Mesodermal cell (in vitro differentiated cells): ENCODE measurements around the gene TRIM47. TPM values are rescaled to one million over a fixed set of nuclear protein-coding genes. Genes with fewer than 3 reads are reported as not detected.
A peak's percentile ranks its signal among the peaks of the same experiment; 100 is the strongest.

Experiments
- H3K27ac ChIP-seq: 2 replicates; pipeline ENCODE4 v1.7.0; 2013; ENCODE audit warnings: mild to moderate bottlenecking, low read depth, low read length, moderate library complexity; ENCODE audit not compliant: severe bottlenecking
- H3K36me3 ChIP-seq: 2 replicates; pipeline ENCODE4 v1.7.1; 2013; ENCODE audit warnings: mild to moderate bottlenecking, low read length, moderate library complexity; ENCODE audit not compliant: control insufficient read depth, insufficient read depth
- H3K4me1 ChIP-seq: one replicate; pipeline ENCODE4 v1.7.1; 2013; ENCODE audit warnings: mild to moderate bottlenecking, low read length; ENCODE audit not compliant: insufficient read depth, control insufficient read depth, poor library complexity, severe bottlenecking
- H3K4me3 ChIP-seq: 2 replicates; pipeline ENCODE4 v1.7.0; 2013; ENCODE audit warnings: low read length, control low read depth, mild to moderate bottlenecking; ENCODE audit not compliant: insufficient read depth, poor library complexity, severe bottlenecking; ENCODE audit errors: extremely low read depth
- H3K9me3 ChIP-seq: 2 replicates; pipeline ENCODE4 v1.7.1; 2013; ENCODE audit warnings: mild to moderate bottlenecking, low read length, moderate library complexity; ENCODE audit not compliant: control insufficient read depth
- WGBS, 2 experiments: methylation state at CpG; one replicate each; pipeline ENCODE4 v1.1.5; 2013; ENCODE audit warnings: missing lambda C conversion rate in 2 of 2; ENCODE audit not compliant: insufficient coverage in 2 of 2; 5-methylcytosine and 5-hydroxymethylcytosine counted together
- polyA plus RNA-seq, 2 experiments: library from polyadenylated mRNA; stranded (reverse); fragments of 50-300 nt; gene quantifications; one replicate each; pipeline ENCODE4 v1.2.3, GENCODE V29; 2013

Gene TRIM47, protein sequence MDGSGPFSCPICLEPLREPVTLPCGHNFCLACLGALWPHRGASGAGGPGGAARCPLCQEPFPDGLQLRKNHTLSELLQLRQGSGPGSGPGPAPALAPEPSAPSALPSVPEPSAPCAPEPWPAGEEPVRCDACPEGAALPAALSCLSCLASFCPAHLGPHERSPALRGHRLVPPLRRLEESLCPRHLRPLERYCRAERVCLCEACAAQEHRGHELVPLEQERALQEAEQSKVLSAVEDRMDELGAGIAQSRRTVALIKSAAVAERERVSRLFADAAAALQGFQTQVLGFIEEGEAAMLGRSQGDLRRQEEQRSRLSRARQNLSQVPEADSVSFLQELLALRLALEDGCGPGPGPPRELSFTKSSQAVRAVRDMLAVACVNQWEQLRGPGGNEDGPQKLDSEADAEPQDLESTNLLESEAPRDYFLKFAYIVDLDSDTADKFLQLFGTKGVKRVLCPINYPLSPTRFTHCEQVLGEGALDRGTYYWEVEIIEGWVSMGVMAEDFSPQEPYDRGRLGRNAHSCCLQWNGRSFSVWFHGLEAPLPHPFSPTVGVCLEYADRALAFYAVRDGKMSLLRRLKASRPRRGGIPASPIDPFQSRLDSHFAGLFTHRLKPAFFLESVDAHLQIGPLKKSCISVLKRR
- 26.5 TPM for polyA plus RNA-seq (2013, experiment 1 of 2)
- polyA plus RNA-seq (2013, experiment 2 of 2), result 18.2 TPM

DNA sequence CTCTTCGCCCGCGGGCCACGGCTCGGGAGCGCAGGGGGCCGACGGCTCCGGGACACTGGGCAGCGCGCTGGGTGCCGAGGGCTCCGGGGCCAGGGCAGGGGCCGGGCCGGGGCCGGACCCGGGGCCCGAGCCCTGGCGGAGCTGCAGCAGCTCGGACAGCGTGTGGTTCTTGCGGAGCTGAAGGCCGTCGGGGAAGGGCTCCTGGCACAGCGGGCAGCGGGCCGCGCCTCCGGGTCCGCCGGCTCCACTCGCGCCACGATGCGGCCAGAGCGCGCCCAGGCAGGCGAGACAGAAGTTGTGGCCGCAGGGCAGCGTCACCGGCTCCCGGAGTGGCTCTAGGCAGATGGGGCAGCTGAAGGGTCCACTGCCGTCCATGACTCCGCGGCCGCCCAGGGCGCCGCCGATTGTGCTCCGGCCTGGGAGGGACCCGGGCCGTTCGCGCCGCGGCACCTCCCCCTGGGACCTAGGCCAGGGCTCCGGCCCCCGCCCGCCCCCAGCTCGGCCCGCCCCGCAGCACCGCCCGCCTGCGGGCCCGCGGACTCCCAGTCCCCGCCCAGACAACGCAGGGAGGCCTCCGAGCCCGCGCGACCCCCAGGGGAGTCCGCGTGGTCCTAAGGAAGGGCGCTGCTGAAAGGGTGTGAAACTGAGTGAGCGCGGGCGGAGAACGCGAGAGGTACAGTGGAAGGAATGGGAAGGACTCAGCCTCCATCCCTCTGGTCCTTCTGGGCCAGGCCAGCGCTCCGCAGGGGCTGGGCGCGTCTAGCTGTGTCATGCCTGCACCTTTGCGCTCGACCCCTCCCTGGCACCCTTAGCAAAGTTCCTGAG is at the start of gene TRIM47:
Gene TRIM47 (minus strand): TSS at position 408 of the 825 bp plus-strand sequence. CDS start 33 bp downstream, at position 375.
- H3K36me3 ChIP-seq, result peaks cover 14% of the 10 kb centered on the region
- peak within 1 kb of the TSS; percentile 75 for H3K27ac ChIP-seq
- H3K4me3 ChIP-seq, result peak within 1 kb of the TSS; percentile 58
- 7 to 8% methylated on average over 66 to 76 of the region's 87 CpGs for whole genome bisulfite sequencing, 2 experiments
- peaks cover 15% of the 10 kb centered on the region for H3K4me1 ChIP-seq
- H3K9me3 ChIP-seq, result no peaks in the 10 kb centered on the region

DNA sequence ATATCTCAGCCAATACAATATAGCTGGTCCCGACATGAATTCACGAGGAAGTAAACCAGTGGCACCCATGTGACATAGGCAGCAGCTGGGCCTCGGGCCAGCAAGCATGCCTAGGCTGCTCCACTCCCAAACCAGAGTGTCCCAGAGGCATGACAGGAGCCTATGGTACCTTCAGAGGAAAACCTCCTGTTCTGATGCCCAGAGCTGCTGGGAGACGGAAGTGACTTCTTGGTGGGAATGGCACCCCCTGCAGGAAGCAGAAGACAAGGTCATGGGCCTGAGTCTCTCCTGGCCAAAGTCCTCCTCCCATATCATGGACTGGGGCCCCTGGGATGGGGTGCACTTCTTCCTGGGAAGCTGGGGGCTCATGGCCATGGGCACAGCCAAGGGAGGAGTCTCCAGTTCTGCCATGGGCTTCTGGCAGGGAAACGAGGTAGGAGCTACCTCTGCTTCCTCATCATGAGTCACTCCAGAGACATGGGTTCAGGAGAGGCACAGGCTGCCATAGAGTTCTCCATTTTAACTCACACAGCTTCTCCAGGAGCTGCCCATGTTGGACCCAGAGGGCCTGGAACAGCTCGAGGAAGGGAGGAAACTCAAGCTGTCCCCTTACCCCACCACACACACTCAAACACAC is 49.0 kb upstream of the TRIM47 start:
- Histone ChIP-seq H3K36me3 (peaks cover 3% of the 10 kb centered on the region), H3K9me3 (no peaks in the 10 kb centered on the region), H3K4me1 (no peaks in the 10 kb centered on the region), H3K4me3 (no peak overlapping the region), H3K27ac (no peak overlapping the region)
- 79 to 89% methylated on average over 4 to 5 of the region's 6 CpGs for WGBS, 2 experiments

DNA sequence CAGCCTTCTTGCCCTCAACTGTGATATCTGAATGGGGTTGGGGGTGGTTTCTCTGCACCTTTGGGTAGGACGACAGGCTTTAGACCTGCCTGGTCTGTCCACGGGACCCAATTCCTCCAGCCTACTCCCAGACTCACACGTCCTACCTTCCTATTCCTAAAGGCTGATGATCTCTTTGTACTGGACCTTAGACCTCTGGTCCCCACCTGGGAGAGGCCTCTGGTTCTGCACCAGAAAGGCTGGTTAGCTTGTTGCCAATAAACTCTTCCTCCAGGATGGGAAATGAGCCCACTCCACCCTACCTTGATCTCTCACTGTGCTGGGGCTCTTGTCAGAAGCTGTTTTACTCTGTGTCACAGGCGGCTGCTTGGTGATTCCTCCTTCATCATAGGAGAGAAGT is 48.1 kb upstream of the TRIM47 start:
- Histone ChIP-seq H3K9me3 (no peaks in the 10 kb centered on the region), H3K4me1 (no peaks in the 10 kb centered on the region), H3K4me3 (no peak overlapping the region), H3K36me3 (peaks cover 3% of the 10 kb centered on the region), H3K27ac (no peak overlapping the region)
- 79 to 94% methylated on average over 2 of the region's 4 CpGs for WGBS, 2 experiments

DNA sequence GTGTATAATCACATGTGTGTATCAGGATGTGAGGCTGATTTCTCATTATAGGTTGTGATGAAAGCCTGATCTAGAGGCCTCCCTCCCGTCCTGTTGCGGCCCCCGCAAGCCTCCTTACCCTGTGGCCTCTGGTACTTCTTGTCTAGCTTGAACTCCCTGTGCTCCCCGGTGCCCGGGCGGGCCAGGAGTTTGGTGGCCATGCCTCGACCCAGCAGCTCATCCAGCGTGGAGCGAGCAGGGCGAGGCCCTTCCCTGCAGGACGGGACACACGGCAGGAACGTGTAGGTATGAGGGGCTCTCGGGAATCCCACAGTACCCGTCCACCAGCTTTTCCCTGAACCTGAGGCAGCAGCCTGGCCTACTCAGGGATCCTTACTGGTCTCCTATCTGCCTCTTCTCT is 47.5 kb upstream of the TRIM47 start:
- H3K27ac ChIP-seq, result no peak overlapping the region
- H3K36me3 ChIP-seq, result no peaks in the 10 kb centered on the region
- 94 to 98% methylated on average over 12 to 15 of the region's 15 CpGs for WGBS, 2 experiments

DNA sequence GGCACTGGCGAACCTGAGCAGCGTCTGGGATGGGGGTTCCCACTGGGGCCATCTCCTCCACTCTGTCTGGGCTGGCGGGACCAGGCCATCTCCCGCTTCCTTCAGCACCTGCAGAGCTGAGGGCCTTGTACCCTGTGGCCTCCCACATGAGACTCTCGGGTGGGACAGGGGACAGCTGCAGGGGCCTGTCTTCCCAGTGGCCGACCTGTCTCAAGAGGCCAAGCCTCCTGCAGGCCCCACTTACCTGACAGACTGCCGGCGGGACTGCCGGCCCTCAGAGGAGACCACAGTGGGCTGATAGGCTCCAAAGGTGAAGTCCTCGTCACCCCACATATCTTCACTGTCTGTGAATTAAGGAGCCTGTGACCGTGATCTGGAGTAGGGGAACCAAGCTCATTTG is 46.7 kb upstream of the TRIM47 start:
- H3K4me1 ChIP-seq, result no peaks in the 10 kb centered on the region
- 85 to 95% methylated on average over 9 to 10 of the region's 11 CpGs for WGBS, 2 experiments
- no peaks in the 10 kb centered on the region for H3K9me3 ChIP-seq
- no peak overlapping the region for H3K27ac ChIP-seq
- no peak overlapping the region for H3K4me3 ChIP-seq
- H3K36me3 ChIP-seq, result no peaks in the 10 kb centered on the region

More for the DNA sequence above, 47.5 kb upstream of the TRIM47 start:
- Histone ChIP-seq H3K4me1 (no peaks in the 10 kb centered on the region), H3K4me3 (no peak overlapping the region), H3K9me3 (no peaks in the 10 kb centered on the region)

DNA sequence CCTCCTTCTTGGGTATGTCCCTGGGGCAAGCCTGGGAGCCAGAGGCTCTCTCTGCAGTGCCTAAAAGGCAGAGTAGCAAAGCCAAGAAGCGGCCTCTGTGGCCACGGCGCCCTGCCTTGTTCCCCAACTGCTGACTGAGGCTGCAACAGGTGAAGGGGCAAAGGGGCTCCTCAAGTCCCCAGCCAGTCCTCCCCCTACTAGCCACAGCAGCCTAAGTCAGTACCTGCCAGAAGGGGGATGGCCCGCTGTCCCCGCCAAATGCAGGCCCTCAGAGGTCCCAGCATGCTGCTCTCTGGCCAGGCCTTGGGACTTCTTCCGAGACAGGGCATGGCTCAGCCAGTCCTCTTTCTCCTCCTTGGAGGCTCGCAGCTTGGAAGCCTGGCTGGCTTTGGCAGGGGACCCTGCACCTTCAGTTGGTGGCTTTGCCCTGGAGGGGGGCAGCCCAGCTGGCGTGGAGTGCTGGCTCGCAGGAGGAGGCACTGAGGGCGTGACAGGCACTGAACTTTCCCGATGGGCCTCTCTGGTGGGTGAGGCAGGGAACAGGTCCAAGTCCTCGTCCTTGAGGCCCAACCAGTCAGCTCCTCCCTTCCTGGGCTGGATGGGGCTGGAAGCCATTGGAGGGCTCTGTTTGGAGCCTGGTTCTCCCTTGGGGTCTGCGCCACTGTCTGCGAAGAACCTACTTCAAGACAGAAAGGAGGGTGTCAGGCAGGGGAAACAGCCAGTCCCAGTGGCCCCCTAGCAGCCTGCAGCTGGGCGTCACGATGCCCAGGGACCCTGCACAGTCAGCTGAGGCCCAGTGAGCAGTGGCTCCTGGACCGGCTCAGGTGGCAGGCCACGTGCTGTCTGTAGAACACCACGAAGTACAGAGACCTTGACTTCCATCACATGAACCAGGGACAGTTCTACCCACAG is 44.8 kb upstream of the TRIM47 start:
- H3K36me3 ChIP-seq, result no peaks in the 10 kb centered on the region
- no peaks in the 10 kb centered on the region for H3K9me3 ChIP-seq
- H3K4me3 ChIP-seq, result no peak overlapping the region
- WGBS, 2 experiments, result 93 to 95% methylated on average over 18 of the region's 19 CpGs
- H3K27ac ChIP-seq, result no peak overlapping the region
- H3K4me1 ChIP-seq, result no peaks in the 10 kb centered on the region

DNA sequence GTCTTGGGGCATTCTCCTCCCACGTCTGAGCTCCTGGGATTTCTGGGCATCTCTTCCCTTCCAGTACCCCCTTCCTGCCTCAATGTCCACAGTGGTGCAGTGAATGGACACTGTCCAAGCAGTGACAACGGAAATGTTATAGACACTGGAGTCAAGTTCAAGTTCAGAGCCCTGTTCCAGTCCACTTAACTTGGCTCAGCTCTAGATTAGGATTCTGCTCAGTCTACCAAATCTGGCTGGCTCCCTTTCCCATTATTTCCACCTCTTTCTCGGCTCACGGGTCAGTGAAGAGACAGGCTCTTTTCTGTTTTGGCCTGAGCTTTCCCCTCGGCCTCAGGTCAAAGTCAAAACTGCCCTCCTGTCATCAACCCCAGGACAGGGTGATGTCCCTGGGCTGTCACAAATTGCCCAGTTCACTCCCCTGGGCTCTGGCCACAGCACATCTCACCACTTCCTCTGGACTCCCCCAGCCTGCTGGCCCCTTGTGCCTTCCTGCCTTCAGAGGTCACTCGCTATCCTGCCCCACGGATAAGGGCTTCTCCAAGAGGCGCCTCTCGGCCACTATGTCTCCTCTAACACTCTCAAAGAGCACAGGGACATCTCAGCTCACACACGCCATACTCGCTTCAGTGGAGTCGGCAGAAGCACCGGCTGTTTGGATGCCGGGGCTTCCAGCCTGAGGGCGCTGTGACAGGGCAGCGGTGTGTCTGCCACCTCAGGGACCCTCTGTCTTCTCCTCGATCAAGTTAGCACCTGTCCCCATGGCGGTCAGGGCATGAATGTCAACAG is 44.0 kb upstream of the TRIM47 start:
- WGBS, 2 experiments, result 93 to 96% methylated on average over 17 to 18 of the region's 18 CpGs
- Histone ChIP-seq H3K27ac (no peak overlapping the region), H3K36me3 (no peaks in the 10 kb centered on the region), H3K9me3 (no peaks in the 10 kb centered on the region), H3K4me3 (no peak overlapping the region), H3K4me1 (no peaks in the 10 kb centered on the region)

DNA sequence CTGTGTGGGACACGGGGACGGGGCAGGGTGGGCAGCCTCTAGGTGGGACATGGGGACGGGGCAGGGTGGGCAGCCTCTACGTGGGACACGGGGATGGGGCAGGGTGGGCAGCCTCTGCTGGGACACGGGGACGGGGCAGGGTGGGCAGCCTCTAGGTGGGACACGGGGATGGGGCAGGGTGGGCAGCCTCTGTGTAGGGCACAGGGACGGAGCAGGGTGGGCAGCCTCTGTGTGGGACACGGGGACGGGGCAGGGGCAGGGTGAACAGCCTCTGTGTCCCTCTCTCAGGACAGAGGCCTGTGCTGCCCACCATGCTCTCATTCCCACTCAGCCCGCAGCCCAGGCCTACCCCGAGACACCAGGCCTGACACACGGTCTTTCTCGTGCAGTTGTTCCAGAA is 43.2 kb upstream of the TRIM47 start:
- no peaks in the 10 kb centered on the region for H3K4me1 ChIP-seq
- H3K4me3 ChIP-seq, result no peak overlapping the region
- WGBS, 2 experiments, result 93 to 99% methylated on average over 11 to 12 of the region's 15 CpGs
- no peaks in the 10 kb centered on the region for H3K36me3 ChIP-seq
- no peaks in the 10 kb centered on the region for H3K9me3 ChIP-seq
- H3K27ac ChIP-seq, result no peak overlapping the region

DNA sequence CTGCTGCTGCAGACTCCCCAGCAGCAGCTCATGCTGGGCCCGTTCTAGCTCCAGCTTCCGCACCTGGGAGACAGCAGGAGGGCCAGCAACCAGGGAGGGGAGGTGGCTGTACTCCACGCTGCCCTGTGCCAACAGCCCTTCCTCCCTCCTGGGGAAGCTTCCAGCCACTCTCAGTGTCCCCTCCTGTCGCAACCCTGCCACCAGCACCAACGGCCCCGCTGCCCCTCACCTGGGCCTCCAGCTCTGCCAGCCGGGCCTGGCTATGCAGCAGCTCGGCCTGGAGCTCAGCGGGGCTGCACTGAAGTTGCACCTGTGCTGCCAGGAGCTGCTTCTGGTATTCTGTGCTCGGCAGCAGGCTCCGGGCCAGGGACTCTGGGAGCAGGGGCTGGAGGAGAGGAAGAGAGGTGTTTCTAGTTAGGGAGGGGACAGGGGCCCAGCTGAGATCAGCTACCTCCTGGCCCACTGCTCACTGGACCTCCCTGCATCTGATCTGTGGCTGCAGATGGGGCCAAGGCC is 41.7 kb upstream of the TRIM47 start:
- Histone ChIP-seq H3K27ac (no peak overlapping the region), H3K9me3 (no peaks in the 10 kb centered on the region), H3K4me3 (no peak overlapping the region), H3K4me1 (no peaks in the 10 kb centered on the region), H3K36me3 (no peaks in the 10 kb centered on the region)
- 93 to 95% methylated on average over 7 to 10 of the region's 11 CpGs for WGBS, 2 experiments
